ENCODE results near the gene FAM200B.

DNA sequence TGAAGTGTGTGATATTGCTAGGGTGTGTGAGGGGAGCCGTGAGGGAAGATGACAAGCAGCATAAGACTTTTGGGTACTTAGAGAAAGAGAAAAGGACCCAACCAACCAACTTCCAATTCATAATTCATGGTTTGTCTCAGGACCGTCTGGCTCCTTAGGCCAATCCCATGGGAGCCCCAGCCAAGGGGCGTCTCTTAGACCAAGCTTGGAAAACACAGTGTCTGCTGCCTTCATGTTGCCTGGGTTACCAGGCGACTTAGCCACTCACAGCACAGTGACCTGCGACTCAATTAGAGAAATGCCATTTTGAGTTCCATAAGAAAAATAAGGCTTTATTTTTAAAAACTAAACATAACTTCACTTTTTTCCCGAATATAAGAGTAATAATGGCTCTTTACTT, 53.9 kb downstream of the FAM200B start:
- TF ChIP-seq, protein P1, sequence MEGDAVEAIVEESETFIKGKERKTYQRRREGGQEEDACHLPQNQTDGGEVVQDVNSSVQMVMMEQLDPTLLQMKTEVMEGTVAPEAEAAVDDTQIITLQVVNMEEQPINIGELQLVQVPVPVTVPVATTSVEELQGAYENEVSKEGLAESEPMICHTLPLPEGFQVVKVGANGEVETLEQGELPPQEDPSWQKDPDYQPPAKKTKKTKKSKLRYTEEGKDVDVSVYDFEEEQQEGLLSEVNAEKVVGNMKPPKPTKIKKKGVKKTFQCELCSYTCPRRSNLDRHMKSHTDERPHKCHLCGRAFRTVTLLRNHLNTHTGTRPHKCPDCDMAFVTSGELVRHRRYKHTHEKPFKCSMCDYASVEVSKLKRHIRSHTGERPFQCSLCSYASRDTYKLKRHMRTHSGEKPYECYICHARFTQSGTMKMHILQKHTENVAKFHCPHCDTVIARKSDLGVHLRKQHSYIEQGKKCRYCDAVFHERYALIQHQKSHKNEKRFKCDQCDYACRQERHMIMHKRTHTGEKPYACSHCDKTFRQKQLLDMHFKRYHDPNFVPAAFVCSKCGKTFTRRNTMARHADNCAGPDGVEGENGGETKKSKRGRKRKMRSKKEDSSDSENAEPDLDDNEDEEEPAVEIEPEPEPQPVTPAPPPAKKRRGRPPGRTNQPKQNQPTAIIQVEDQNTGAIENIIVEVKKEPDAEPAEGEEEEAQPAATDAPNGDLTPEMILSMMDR (IDR thresholded peaks at IDR 0.05; ENCODE audit: borderline replicate concordance, extremely low read depth, low read length, poor library complexity, severe bottlenecking), result no peak
- no peak for TF ChIP-seq EZH2 (IDR thresholded peaks at IDR 0.05; ENCODE audit: borderline replicate concordance, low read depth, low read length, severe bottlenecking)
